ENCODE measurements around the gene DGUOK.

DGUOK gene

DNA sequence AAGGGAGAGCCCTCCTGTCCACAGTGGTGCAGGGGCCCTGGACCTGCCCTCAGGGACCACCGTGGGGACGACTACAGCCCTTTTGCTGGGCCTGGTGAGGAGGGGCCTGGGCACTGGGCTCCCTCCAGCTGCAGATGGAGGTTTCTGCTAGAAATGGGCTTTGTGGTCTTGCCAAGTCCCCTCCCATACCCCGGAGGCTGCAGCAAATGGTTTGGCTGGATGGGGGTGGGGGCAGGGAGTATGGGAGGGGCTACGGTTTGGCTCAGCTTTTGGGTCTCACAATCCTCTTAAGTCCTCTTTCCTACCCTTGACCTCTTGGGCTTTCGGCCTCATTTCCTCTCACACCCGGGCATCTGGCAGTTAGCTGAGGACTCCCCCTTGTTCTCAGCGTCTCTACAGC lies 79.8 kb downstream of the DGUOK start:
- no peak overlapping the region for H3K27ac Mint-ChIP-seq
- H3K4me3 Mint-ChIP-seq = no peak overlapping the region
- no peaks in the 10 kb centered on the region for H3K9me3 Mint-ChIP-seq
- peaks cover 24% of the 10 kb centered on the region for H3K4me1 Mint-ChIP-seq (ENCODE audit: low read depth)
- peaks cover 3% of the 10 kb centered on the region for H3K27me3 Mint-ChIP-seq (ENCODE audit: low read depth)
- peaks cover 3% of the 10 kb centered on the region for H3K36me3 Mint-ChIP-seq (ENCODE audit: low read depth)

DNA sequence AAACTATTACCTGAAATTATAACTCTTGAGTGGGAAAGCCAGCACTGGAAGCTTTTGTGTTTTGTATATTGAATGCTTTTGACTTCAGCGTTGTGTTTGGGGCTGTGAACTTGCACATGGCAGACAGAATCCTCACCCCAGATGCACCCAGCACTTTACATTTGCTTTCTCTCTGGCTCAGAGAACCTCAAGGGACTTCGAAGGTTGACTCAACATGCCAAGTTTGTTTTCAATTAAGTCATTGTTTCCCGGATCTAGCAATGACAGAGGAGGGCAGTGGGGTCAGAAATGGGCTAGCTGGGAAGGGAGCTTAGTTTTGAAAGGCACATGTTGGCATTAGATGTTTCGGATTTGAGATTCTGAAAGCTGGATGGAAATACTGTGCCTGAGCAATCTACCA lies 80.4 kb downstream of the DGUOK start:
- Mint-ChIP-seq H3K36me3 (ENCODE audit: low read depth) (peaks cover 3% of the 10 kb centered on the region), H3K4me3 (no peak overlapping the region), H3K4me1 (ENCODE audit: low read depth) (peaks cover 18% of the 10 kb centered on the region), H3K27ac (no peak overlapping the region), H3K27me3 (ENCODE audit: low read depth) (no peaks in the 10 kb centered on the region), H3K9me3 (no peaks in the 10 kb centered on the region)

DNA sequence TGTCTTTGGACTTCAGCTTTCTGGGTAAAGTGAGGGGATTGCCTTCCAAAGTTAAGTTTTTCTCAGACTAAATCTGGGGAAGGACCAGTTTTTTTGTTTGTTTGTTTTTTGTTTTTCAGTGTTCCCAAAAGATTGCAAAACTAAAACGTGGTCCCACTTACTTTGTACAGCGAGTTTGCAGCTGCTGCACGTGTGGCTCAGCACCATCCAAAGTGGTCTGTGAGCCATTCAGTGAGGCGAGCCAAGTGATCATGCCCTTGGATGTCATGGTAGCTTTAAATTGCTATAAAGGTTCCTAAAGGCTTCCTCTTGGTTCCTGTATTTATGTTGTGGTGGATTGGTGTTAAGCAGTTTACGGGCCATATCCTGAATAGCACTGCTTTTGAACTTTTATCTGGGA lies 81.0 kb downstream of the DGUOK start:
- Mint-ChIP-seq H3K27ac (no peak overlapping the region), H3K4me3 (no peak overlapping the region), H3K9me3 (no peaks in the 10 kb centered on the region), H3K36me3 (ENCODE audit: low read depth) (peaks cover 3% of the 10 kb centered on the region), H3K4me1 (ENCODE audit: low read depth) (peaks cover 18% of the 10 kb centered on the region), H3K27me3 (ENCODE audit: low read depth) (no peaks in the 10 kb centered on the region)

Data from T-helper 1 cell treated with Interleukin-12 subunit alpha and Interleukin-12 subunit beta and Interleukin-4 antibody, amounts not matched to agents 30 μg/mL and 1 μg/mL, for 36 hours (primary cell).